ENCODE results near the gene CPZ.

DNA sequence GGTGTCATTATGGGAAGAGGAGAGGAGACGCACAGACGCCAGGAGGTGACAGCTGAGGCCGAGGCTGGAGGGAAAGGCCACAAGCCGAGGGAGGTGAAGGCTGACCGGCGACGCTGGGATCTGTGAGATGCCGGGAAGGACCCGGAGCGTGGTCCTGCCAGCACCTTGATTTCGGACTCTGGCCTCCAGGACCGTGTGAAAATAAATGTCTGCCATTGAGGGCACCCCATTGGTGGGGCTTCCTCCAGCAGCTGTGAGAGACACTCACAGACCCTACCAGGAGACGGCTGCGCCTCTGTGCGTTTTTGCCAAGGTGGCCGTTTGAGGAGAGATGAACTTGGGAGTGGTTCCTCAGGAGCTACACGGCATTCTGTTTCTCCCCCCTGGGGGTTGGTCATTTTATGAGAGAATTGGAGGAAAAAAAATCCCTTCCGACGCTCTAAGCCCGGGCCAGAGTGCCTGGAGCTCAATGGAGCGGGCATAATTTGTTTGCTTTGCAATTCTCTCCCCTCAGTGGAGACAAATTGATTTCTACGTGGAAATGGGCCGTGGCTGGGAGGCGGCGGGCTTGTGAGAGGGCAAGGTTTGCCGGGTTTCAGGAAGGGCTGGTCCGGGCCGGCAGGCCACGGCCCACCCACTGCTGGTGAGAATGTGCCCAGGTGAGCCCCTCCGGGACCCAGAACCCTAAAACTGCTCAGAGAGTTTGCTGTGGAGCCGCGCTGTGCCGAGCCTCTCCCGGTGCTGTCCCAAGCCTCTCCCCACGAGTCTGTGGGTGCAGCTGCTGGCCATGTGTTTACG is 53.9 kb downstream of the CPZ start:
- TF ChIP-seq, protein P1, sequence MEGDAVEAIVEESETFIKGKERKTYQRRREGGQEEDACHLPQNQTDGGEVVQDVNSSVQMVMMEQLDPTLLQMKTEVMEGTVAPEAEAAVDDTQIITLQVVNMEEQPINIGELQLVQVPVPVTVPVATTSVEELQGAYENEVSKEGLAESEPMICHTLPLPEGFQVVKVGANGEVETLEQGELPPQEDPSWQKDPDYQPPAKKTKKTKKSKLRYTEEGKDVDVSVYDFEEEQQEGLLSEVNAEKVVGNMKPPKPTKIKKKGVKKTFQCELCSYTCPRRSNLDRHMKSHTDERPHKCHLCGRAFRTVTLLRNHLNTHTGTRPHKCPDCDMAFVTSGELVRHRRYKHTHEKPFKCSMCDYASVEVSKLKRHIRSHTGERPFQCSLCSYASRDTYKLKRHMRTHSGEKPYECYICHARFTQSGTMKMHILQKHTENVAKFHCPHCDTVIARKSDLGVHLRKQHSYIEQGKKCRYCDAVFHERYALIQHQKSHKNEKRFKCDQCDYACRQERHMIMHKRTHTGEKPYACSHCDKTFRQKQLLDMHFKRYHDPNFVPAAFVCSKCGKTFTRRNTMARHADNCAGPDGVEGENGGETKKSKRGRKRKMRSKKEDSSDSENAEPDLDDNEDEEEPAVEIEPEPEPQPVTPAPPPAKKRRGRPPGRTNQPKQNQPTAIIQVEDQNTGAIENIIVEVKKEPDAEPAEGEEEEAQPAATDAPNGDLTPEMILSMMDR (IDR thresholded peaks at IDR 0.05 in 2 of 3, conservative IDR thresholded peaks at IDR 0.05 in 1 of 3; ENCODE audit: control insufficient read depth in 2 of 3, extremely low read depth in 1 of 3, insufficient read depth in 1 of 3, low read depth in 3 of 3, low read length in 3 of 3): no peak
- TF ChIP-seq MXI1 (IDR thresholded peaks at IDR 0.05; ENCODE audit: low read depth, low read length): no peak
- no peak for TF ChIP-seq MYB (IDR thresholded peaks at IDR 0.05; ENCODE audit: borderline replicate concordance, low read depth, low read length)
- no peak for TF ChIP-seq POLR2A (IDR thresholded peaks at IDR 0.05; ENCODE audit: low read depth, low read length)
- TF ChIP-seq, protein P2, sequence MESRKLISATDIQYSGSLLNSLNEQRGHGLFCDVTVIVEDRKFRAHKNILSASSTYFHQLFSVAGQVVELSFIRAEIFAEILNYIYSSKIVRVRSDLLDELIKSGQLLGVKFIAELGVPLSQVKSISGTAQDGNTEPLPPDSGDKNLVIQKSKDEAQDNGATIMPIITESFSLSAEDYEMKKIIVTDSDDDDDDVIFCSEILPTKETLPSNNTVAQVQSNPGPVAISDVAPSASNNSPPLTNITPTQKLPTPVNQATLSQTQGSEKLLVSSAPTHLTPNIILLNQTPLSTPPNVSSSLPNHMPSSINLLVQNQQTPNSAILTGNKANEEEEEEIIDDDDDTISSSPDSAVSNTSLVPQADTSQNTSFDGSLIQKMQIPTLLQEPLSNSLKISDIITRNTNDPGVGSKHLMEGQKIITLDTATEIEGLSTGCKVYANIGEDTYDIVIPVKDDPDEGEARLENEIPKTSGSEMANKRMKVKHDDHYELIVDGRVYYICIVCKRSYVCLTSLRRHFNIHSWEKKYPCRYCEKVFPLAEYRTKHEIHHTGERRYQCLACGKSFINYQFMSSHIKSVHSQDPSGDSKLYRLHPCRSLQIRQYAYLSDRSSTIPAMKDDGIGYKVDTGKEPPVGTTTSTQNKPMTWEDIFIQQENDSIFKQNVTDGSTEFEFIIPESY (IDR thresholded peaks at IDR 0.05): no peak
- TF ChIP-seq YY1 (IDR thresholded peaks at IDR 0.05; ENCODE audit: low read depth, low read length): no peak
- TF ChIP-seq MTA3 (IDR thresholded peaks at IDR 0.05; ENCODE audit: borderline replicate concordance, low read length): no peak
- TF ChIP-seq, protein P3, sequence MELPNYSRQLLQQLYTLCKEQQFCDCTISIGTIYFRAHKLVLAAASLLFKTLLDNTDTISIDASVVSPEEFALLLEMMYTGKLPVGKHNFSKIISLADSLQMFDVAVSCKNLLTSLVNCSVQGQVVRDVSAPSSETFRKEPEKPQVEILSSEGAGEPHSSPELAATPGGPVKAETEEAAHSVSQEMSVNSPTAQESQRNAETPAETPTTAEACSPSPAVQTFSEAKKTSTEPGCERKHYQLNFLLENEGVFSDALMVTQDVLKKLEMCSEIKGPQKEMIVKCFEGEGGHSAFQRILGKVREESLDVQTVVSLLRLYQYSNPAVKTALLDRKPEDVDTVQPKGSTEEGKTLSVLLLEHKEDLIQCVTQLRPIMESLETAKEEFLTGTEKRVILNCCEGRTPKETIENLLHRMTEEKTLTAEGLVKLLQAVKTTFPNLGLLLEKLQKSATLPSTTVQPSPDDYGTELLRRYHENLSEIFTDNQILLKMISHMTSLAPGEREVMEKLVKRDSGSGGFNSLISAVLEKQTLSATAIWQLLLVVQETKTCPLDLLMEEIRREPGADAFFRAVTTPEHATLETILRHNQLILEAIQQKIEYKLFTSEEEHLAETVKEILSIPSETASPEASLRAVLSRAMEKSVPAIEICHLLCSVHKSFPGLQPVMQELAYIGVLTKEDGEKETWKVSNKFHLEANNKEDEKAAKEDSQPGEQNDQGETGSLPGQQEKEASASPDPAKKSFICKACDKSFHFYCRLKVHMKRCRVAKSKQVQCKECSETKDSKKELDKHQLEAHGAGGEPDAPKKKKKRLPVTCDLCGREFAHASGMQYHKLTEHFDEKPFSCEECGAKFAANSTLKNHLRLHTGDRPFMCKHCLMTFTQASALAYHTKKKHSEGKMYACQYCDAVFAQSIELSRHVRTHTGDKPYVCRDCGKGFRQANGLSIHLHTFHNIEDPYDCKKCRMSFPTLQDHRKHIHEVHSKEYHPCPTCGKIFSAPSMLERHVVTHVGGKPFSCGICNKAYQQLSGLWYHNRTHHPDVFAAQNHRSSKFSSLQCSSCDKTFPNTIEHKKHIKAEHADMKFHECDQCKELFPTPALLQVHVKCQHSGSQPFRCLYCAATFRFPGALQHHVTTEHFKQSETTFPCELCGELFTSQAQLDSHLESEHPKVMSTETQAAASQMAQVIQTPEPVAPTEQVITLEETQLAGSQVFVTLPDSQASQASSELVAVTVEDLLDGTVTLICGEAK (IDR thresholded peaks at IDR 0.05; ENCODE audit: borderline replicate concordance): no peak
- TF ChIP-seq, protein P4, sequence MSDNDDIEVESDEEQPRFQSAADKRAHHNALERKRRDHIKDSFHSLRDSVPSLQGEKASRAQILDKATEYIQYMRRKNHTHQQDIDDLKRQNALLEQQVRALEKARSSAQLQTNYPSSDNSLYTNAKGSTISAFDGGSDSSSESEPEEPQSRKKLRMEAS (IDR thresholded peaks at IDR 0.05; ENCODE audit: low read depth, low read length): no peak
- TF ChIP-seq, protein P5, sequence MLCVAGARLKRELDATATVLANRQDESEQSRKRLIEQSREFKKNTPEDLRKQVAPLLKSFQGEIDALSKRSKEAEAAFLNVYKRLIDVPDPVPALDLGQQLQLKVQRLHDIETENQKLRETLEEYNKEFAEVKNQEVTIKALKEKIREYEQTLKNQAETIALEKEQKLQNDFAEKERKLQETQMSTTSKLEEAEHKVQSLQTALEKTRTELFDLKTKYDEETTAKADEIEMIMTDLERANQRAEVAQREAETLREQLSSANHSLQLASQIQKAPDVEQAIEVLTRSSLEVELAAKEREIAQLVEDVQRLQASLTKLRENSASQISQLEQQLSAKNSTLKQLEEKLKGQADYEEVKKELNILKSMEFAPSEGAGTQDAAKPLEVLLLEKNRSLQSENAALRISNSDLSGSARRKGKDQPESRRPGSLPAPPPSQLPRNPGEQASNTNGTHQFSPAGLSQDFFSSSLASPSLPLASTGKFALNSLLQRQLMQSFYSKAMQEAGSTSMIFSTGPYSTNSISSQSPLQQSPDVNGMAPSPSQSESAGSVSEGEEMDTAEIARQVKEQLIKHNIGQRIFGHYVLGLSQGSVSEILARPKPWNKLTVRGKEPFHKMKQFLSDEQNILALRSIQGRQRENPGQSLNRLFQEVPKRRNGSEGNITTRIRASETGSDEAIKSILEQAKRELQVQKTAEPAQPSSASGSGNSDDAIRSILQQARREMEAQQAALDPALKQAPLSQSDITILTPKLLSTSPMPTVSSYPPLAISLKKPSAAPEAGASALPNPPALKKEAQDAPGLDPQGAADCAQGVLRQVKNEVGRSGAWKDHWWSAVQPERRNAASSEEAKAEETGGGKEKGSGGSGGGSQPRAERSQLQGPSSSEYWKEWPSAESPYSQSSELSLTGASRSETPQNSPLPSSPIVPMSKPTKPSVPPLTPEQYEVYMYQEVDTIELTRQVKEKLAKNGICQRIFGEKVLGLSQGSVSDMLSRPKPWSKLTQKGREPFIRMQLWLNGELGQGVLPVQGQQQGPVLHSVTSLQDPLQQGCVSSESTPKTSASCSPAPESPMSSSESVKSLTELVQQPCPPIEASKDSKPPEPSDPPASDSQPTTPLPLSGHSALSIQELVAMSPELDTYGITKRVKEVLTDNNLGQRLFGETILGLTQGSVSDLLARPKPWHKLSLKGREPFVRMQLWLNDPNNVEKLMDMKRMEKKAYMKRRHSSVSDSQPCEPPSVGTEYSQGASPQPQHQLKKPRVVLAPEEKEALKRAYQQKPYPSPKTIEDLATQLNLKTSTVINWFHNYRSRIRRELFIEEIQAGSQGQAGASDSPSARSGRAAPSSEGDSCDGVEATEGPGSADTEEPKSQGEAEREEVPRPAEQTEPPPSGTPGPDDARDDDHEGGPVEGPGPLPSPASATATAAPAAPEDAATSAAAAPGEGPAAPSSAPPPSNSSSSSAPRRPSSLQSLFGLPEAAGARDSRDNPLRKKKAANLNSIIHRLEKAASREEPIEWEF (IDR thresholded peaks at IDR 0.05; ENCODE audit: insufficient replicate concordance, low read depth, low read length): no peak
- TF ChIP-seq STAT1 (conservative IDR thresholded peaks at IDR 0.05): no peak
- TF ChIP-seq RB1 (IDR thresholded peaks at IDR 0.05; ENCODE audit: borderline replicate concordance): no peak
- TF ChIP-seq, protein P6, sequence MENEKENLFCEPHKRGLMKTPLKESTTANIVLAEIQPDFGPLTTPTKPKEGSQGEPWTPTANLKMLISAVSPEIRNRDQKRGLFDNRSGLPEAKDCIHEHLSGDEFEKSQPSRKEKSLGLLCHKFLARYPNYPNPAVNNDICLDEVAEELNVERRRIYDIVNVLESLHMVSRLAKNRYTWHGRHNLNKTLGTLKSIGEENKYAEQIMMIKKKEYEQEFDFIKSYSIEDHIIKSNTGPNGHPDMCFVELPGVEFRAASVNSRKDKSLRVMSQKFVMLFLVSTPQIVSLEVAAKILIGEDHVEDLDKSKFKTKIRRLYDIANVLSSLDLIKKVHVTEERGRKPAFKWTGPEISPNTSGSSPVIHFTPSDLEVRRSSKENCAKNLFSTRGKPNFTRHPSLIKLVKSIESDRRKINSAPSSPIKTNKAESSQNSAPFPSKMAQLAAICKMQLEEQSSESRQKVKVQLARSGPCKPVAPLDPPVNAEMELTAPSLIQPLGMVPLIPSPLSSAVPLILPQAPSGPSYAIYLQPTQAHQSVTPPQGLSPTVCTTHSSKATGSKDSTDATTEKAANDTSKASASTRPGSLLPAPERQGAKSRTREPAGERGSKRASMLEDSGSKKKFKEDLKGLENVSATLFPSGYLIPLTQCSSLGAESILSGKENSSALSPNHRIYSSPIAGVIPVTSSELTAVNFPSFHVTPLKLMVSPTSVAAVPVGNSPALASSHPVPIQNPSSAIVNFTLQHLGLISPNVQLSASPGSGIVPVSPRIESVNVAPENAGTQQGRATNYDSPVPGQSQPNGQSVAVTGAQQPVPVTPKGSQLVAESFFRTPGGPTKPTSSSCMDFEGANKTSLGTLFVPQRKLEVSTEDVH (IDR thresholded peaks at IDR 0.05; ENCODE audit: low read depth, partially characterized antibody): no peak

Data from GM12878 (cell line).